GM18909 (cell line): ENCODE results near the gene FJX1.
"Not testable (repeated sequence)": the region's sequence is repeated elsewhere in the genome, so short reads cannot be mapped to it uniquely, and the experiment has no call there.

ENCODE experiments used
- ATAC-seq: cut with Tn5 transposase; IDR thresholded peaks from one replicate; pipeline ENCODE4 v1.9.1; 2021; ENCODE audit warnings: mild to moderate bottlenecking; ENCODE audit not compliant: unreplicated experiment, poor library complexity

FJX1 gene

GRCh38 chr11:35662649-35663407, 44.6 kb downstream of the FJX1 start, which contains the start of gene TRIM44:
TRIM44 (plus strand) TSS chr11:35662775; CDS start chr11:35663112, 337 bp downstream.
- peak; percentile 94 for ATAC-seq

GRCh38 chr11:35663408-35663702, 45.1 kb downstream of the FJX1 start:
- ATAC-seq: no peak

- no peak for ATAC-seq
Observed at GRCh38 chr11:35664977-35665441, 46.7 kb downstream of the FJX1 start.

- ATAC-seq: no peak
Observed at GRCh38 chr11:35667257-35667656, 49.0 kb downstream of the FJX1 start.

GRCh38 chr11:35668350-35668749, 50.1 kb downstream of the FJX1 start:
- not testable (repeated sequence) for ATAC-seq
